IMR-90 (cell line): ENCODE results near the gene P4HA1. TPM values are rescaled to one million over a fixed set of nuclear protein-coding genes. Genes with fewer than 3 reads are reported as not detected.
"Not testable (repeated sequence)": the region's sequence is repeated elsewhere in the genome, so short reads cannot be mapped to it uniquely, and the experiment has no call there.

Experiments used
- ATAC-seq: fragments of 200-7000 bp; cut with Tn5 transposase; 2 replicates; pipeline ENCODE4 v1.9.1; 2020; ENCODE audit warnings: low read depth, mild to moderate bottlenecking, moderate library complexity
- BruUV-seq: library from RNA; stranded (reverse); fragments of 400-500 nt; replicated peaks from 2 replicates; lab custom pipeline; 2021; lab: Mats Ljungman, UMichigan
- CTCF ChIA-PET: fragments of 300-600 bp; formaldehyde crosslinking; extraction: SDS; loops from one replicate; lab custom pipeline; 2021; ENCODE audit warnings: antibody characterized with exemption; lab: Yijun Ruan, JAX
- POLR2A ChIA-PET: fragments of 300-600 bp; sonication (Branson Sonifier 250); formaldehyde crosslinking; loops from one replicate; lab custom pipeline; 2022; ENCODE audit warnings: antibody characterized with exemption; ENCODE audit not compliant: unreplicated experiment; lab: Charles Lee
- DNase-seq: peaks from one replicate; pipeline ENCODE4 v3.0.0; 2013
- H2AFZ ChIP-seq: replicated peaks from 2 replicates; pipeline ENCODE3; 2013; ENCODE audit warnings: low read length, mild to moderate bottlenecking; ENCODE audit not compliant: poor library complexity
- H2AK5ac ChIP-seq: 2 replicates; pipeline ENCODE4 v1.6.1; 2013; ENCODE audit warnings: low read depth, low read length, inconsistent platforms
- H2AK9ac ChIP-seq: replicated peaks from 2 replicates; pipeline ENCODE3; 2013; ENCODE audit warnings: mild to moderate bottlenecking, low read depth, low read length, moderate library complexity; ENCODE audit not compliant: poor library complexity
- H2BK120ac ChIP-seq: 2 replicates; pipeline ENCODE4 v1.6.1; 2013; ENCODE audit warnings: low read depth, low read length, inconsistent platforms
- H2BK15ac ChIP-seq: 3 replicates; pipeline ENCODE4 v1.6.1; 2013; ENCODE audit warnings: low read depth, low read length, inconsistent platforms
- H2BK20ac ChIP-seq: 2 replicates; pipeline ENCODE4 v1.6.1; 2013; ENCODE audit warnings: low read depth, mild to moderate bottlenecking, inconsistent platforms, low read length, moderate library complexity
- H2BK5ac ChIP-seq: 2 replicates; pipeline ENCODE4 v1.6.1; 2013; ENCODE audit warnings: mild to moderate bottlenecking, low read depth, low read length, inconsistent platforms; ENCODE audit not compliant: poor library complexity, severe bottlenecking
- H3K14ac ChIP-seq: replicated peaks from 2 replicates; pipeline ENCODE4 v1.6.1; 2013; ENCODE audit warnings: low read depth, low read length, inconsistent platforms
- H3K18ac ChIP-seq: 2 replicates; pipeline ENCODE4 v1.6.1; 2013; ENCODE audit warnings: low read depth, low read length, control low read depth
- H3K23ac ChIP-seq: 2 replicates; pipeline ENCODE4 v1.6.1; 2013; ENCODE audit warnings: low read depth, low read length, inconsistent platforms
- H3K27ac ChIP-seq: 2 replicates; pipeline ENCODE4 v1.5.1; 2013; ENCODE audit warnings: mild to moderate bottlenecking, control low read depth, low read length; ENCODE audit not compliant: insufficient read depth
- H3K27me3 ChIP-seq: 2 replicates; pipeline ENCODE4 v1.6.1; 2013; ENCODE audit warnings: low read length; ENCODE audit not compliant: control insufficient read depth, insufficient read depth
- H3K36me3 ChIP-seq: 2 replicates; pipeline ENCODE4 v1.6.1; 2013; ENCODE audit warnings: low read length, mixed read lengths; ENCODE audit not compliant: control insufficient read depth, insufficient read depth
- H3K4ac ChIP-seq: 2 replicates; pipeline ENCODE4 v1.6.1; 2013; ENCODE audit warnings: low read depth, low read length, inconsistent platforms
- H3K4me1 ChIP-seq: 2 replicates; pipeline ENCODE4 v1.6.1; 2013; ENCODE audit warnings: low read length, mixed read lengths; ENCODE audit not compliant: control insufficient read depth, insufficient read depth
- H3K4me2 ChIP-seq: 2 replicates; pipeline ENCODE4 v1.6.1; 2013; ENCODE audit warnings: low read depth, mild to moderate bottlenecking, control low read depth, low read length, moderate library complexity
- H3K4me3 ChIP-seq: 2 replicates; pipeline ENCODE4 v1.5.1; 2013; ENCODE audit warnings: low read depth, mild to moderate bottlenecking, control low read depth, low read length, moderate library complexity; ENCODE audit not compliant: insufficient read depth
- H3K56ac ChIP-seq: 2 replicates; pipeline ENCODE4 v1.6.1; 2013; ENCODE audit warnings: low read length, inconsistent platforms; ENCODE audit not compliant: insufficient read depth; ENCODE audit errors: extremely low read depth
- H3K79me1 ChIP-seq, 2 experiments: 2 replicates each; pipeline ENCODE4 v1.6.1; 2013; ENCODE audit warnings: low read length in 2 of 2, inconsistent platforms in 1 of 2, low read depth in 1 of 2
- H3K9ac ChIP-seq: 2 replicates; pipeline ENCODE4 v1.6.1; 2013; ENCODE audit warnings: low read depth, low read length, control low read depth
- H3K9me1 ChIP-seq: 2 replicates; pipeline ENCODE4 v1.6.1; 2013; ENCODE audit warnings: low read length, inconsistent platforms; ENCODE audit not compliant: insufficient read depth
- H3K9me3 ChIP-seq: 2 replicates; pipeline ENCODE4 v1.6.1; 2013; ENCODE audit warnings: low read length; ENCODE audit not compliant: control insufficient read depth, insufficient read depth
- H4K20me1 ChIP-seq: 2 replicates; pipeline ENCODE4 v1.6.1; 2013; ENCODE audit warnings: low read length, inconsistent platforms; ENCODE audit not compliant: insufficient read depth
- H4K5ac ChIP-seq: 2 replicates; pipeline ENCODE4 v1.6.1; 2013; ENCODE audit warnings: mild to moderate bottlenecking, low read depth, low read length, control low read depth
- H4K8ac ChIP-seq, 2 experiments: 2 replicates each; pipeline ENCODE4 v1.6.1; 2013; ENCODE audit warnings: low read depth in 2 of 2, low read length in 2 of 2, control low read depth in 1 of 2, inconsistent platforms in 1 of 2
- H4K91ac ChIP-seq: 2 replicates; pipeline ENCODE4 v1.6.1; 2013; ENCODE audit warnings: low read depth, low read length, inconsistent platforms; ENCODE audit not compliant: insufficient read depth
- BHLHE40 ChIP-seq: fragments of 150-350 bp; IDR thresholded peaks from 2 replicates; pipeline ENCODE4 v1.6.1; 2016; ENCODE audit warnings: mild to moderate bottlenecking, low read depth, low read length
- CEBPB ChIP-seq: IDR thresholded peaks from 2 replicates; pipeline ENCODE4 v1.6.1; 2012; ENCODE audit warnings: low read depth, low read length, improper control_type of control experiment
- NFE2L2 ChIP-seq: fragments of 150-350 bp; IDR thresholded peaks from 2 replicates; pipeline ENCODE4 v1.6.1; 2016; ENCODE audit warnings: low read depth, mild to moderate bottlenecking, low read length
- POLR2A ChIP-seq: IDR thresholded peaks from 2 replicates; pipeline ENCODE4 v1.6.1; 2012; ENCODE audit warnings: mild to moderate bottlenecking, low read depth, low read length
- WGBS, 2 experiments: methylation state at CpG; one replicate each; pipeline versions ENCODE4 v1.1.5 to v1.1.7; 2013; ENCODE audit warnings: missing lambda C conversion rate in 2 of 2; ENCODE audit not compliant: insufficient read length in 1 of 2; ENCODE audit errors: extremely low coverage in 2 of 2; 5-methylcytosine and 5-hydroxymethylcytosine counted together
- dilution Hi-C: fragments of 300-500 bp; cut with HindIII; formaldehyde crosslinking; loops from one replicate; pipeline ENCODE4 v1.14.3; 2018; ENCODE audit warnings: low sequenced_read_pairs; ENCODE audit not compliant: unreplicated experiment
- in situ Hi-C: fragments of 300-500 bp; cut with MboI; formaldehyde crosslinking; loops from 3 replicates; pipeline ENCODE4 v1.14.3; 2019; ENCODE audit warnings: low sequenced_read_pairs, inconsistent platforms, mixed read lengths
- intact Hi-C: fragments of 100-400 bp; cut with micrococcal nuclease; formaldehyde crosslinking; loops from 2 replicates; pipeline ENCODE4 v1.10.0; 2022
- polyA plus RNA-seq, 3 experiments: library from polyadenylated mRNA; depleted of rRNA; stranded (reverse); fragments of >200 nt; gene quantifications; 2 replicates each; pipeline ENCODE4 v1.2.3, GENCODE V29; 2012; ENCODE audit warnings: low replicate concordance in 1 of 3
- total RNA-seq: library from RNA; depleted of rRNA; stranded (reverse); fragments of >200 nt; gene quantifications from 2 replicates; pipeline ENCODE4 v1.2.3, GENCODE V29; 2012

P4HA1 gene
- total and polyA plus RNA-seq, 2 of the 4 experiments (the other 2 are of a cell fraction): 178 to 241 TPM

GRCh38 chr10:73039635-73040034 is 57.0 kb downstream of the P4HA1 start:
- POLR2A ChIA-PET: interaction anchor here (0.6 kb wide), 1 partner anchor 1784 kb away, joined by 3 read pairs; no protein-coding TSS in a partner anchor
- H2BK120ac ChIP-seq: peak overlapping the region; percentile 21; the same call in 1 of the 2 replicates

GRCh38 chr10:73036285-73036684 is 60.4 kb downstream of the P4HA1 start:
- Histone ChIP-seq H3K36me3 (peaks cover 22% of the 10 kb centered on the region), H3K79me1 (peaks cover 20 to 27% of the 10 kb centered on the region in 2 experiments)
- H3K9me3 ChIP-seq, H2BK5ac ChIP-seq, H4K91ac ChIP-seq, H3K9me1 ChIP-seq, H4K8ac ChIP-seq, H3K27ac ChIP-seq, H2AFZ ChIP-seq, dilution Hi-C loops, in situ Hi-C loops, H3K27me3 ChIP-seq, H3K4ac ChIP-seq, H2AK9ac ChIP-seq, H2AK5ac ChIP-seq, H3K9ac ChIP-seq, CTCF ChIA-PET, BruUV-seq, H3K23ac ChIP-seq, H3K18ac ChIP-seq, H3K56ac ChIP-seq, H3K4me3 ChIP-seq, H4K5ac ChIP-seq, intact Hi-C loops, H3K14ac ChIP-seq, POLR2A ChIA-PET, H2BK120ac ChIP-seq, ATAC-seq, H2BK15ac ChIP-seq, H2BK20ac ChIP-seq, H3K4me1 ChIP-seq, H4K20me1 ChIP-seq, DNase-seq, H3K4me2 ChIP-seq: not testable (repeated sequence)
- WGBS, 2 experiments: no CpG with 5 or more reads among the region's 6 CpGs

More at GRCh38 chr10:73039635-73040034, 57.0 kb downstream of the P4HA1 start:
- Histone ChIP-seq H4K5ac (no peak overlapping the region), H3K23ac (no peak overlapping the region), H3K56ac (no peak overlapping the region), H3K18ac (no peak overlapping the region), H3K27me3 (no peaks in the 10 kb centered on the region), H2BK20ac (no peak overlapping the region), H2BK5ac (peak overlapping the region; percentile 79), H3K14ac (no peak overlapping the region), H2AK5ac (no peak overlapping the region), H3K36me3 (peaks cover 18% of the 10 kb centered on the region), H3K4ac (peak overlapping the region; percentile 33), H4K20me1 (peaks cover under 1% of the 10 kb centered on the region; the same call in 1 of the 2 replicates), H2AK9ac (no peak overlapping the region), H3K9me3 (no peaks in the 10 kb centered on the region), H3K9ac (no peak overlapping the region), H3K9me1 (peaks cover 3% of the 10 kb centered on the region; the same call in 1 of the 2 replicates), H2BK15ac (no peak overlapping the region), H2AFZ (no peak overlapping the region), H3K4me1 (peaks cover 8% of the 10 kb centered on the region; the same call in 1 of the 2 replicates), H4K8ac (no peak overlapping the region), H3K27ac (peak overlapping the region; percentile 87; the same call in 1 of the 2 replicates), H4K91ac (0 out of 2 replicates have a peak overlapping the region, but pooled peaks have one; percentile 21), H3K4me3 (no peak overlapping the region), H3K79me1 (peaks cover 24 to 34% of the 10 kb centered on the region in 2 experiments), H3K4me2 (no peak overlapping the region)
- dilution Hi-C loops (no loop called here), intact Hi-C loops (no loop called here), in situ Hi-C loops (no loop called here)
- TF ChIP-seq CEBPB: peak; percentile 74
- no peak for TF ChIP-seq BHLHE40
- no peak for TF ChIP-seq POLR2A
- peak; percentile 68; the same call in 1 of the 2 replicates for TF ChIP-seq NFE2L2
- BruUV-seq: no TSS peak
- DNase-seq (peak; percentile 84), ATAC-seq (peak; percentile 67)
- WGBS, 2 experiments: no CpG with 5 or more reads among the region's 3 CpGs
- CTCF ChIA-PET: interaction anchor here (0.6 kb wide), 2 partner anchors 386 to 678 kb away, joined by 3 read pairs; no protein-coding TSS in a partner anchor
